PFSK-1 (cell line): Measurements from ENCODE around the gene KRI1.

Experiments used
- FOXP2 ChIP-seq: optimal IDR thresholded peaks from 2 replicates; pipeline ENCODE3; 2011; ENCODE audit warnings: borderline replicate concordance, control low read depth, inconsistent platforms; ENCODE audit not compliant: insufficient read depth; ENCODE audit errors: extremely low read length, extremely low read depth
- POLR2AphosphoS5 ChIP-seq: IDR thresholded peaks from 2 replicates; pipeline ENCODE4 v1.6.1; 2012; ENCODE audit warnings: low read depth, mild to moderate bottlenecking, control low read depth, low read length, moderate library complexity
- REST ChIP-seq, 2 experiments: IDR thresholded peaks; 2 replicates each; pipeline versions ENCODE4 v1.6.1 to v1.8.0; 2011 to 2012; ENCODE audit warnings: low read depth in 2 of 2, low read length in 2 of 2, control low read depth in 1 of 2, inconsistent platforms in 1 of 2, mild to moderate bottlenecking in 1 of 2, moderate library complexity in 1 of 2; ENCODE audit not compliant: insufficient read depth in 1 of 2
- SIN3A ChIP-seq: IDR thresholded peaks from 2 replicates; pipeline ENCODE4 v1.6.1; 2012; ENCODE audit warnings: mild to moderate bottlenecking, low read length, moderate library complexity, borderline replicate concordance; ENCODE audit not compliant: insufficient read depth
- TAF1 ChIP-seq: IDR thresholded peaks from 2 replicates; pipeline ENCODE4 v1.6.1; 2012; ENCODE audit warnings: low read length, control low read depth, borderline replicate concordance; ENCODE audit not compliant: insufficient read depth

- TF ChIP-seq TAF1 (no peak), POLR2AphosphoS5 (no peak), SIN3A (no peak), REST (IDR thresholded peaks at IDR 0.05; ENCODE audit: insufficient read depth in 1 of 2, low read depth in 2 of 2, low read length in 2 of 2) (no peak), FOXP2 (no peak)
Measured at GRCh38 chr19:10555610-10555973, 10.2 kb downstream of the KRI1 start.
